GM23338 (cell line): Measurements from ENCODE around the gene ZNF831.

Experiments used
- EZH2phosphoT487 ChIP-seq: fragments of 200-600 bp; sonication (generic); IDR thresholded peaks from one replicate; pipeline ENCODE4 v1.8.1; 2018; ENCODE audit warnings: antibody characterized with exemption; ENCODE audit not compliant: unreplicated experiment
- JUNB ChIP-seq: IDR thresholded peaks from one replicate; pipeline ENCODE4 v1.6.1; 2016; ENCODE audit warnings: antibody characterized with exemption; ENCODE audit not compliant: unreplicated experiment
- POLR2AphosphoS5 ChIP-seq: IDR thresholded peaks from 2 replicates; pipeline ENCODE4 v1.6.1; 2016; ENCODE audit warnings: antibody characterized with exemption, low read depth
- ZNF331 ChIP-seq: fragments of 250-450 bp; sonication (Bioruptor Pico); IDR thresholded peaks from 2 replicates; pipeline ENCODE4 v1.5.0; 2020; ENCODE audit warnings: low read depth, mild to moderate bottlenecking, moderate library complexity
- TF ChIP-seq, protein P1 (sequence below), 2 experiments: fragments of 200-600 bp in 1 of 2; sonication (generic) in 1 of 2; conservative IDR thresholded peaks; 2 replicates each; pipeline versions ENCODE4 v1.5.1 to v1.6.1; 2016 to 2017; ENCODE audit warnings: antibody characterized with exemption in 2 of 2, low read depth in 2 of 2, mild to moderate bottlenecking in 2 of 2, moderate library complexity in 1 of 2
- TF ChIP-seq, protein P2 (sequence below): IDR thresholded peaks from one replicate; pipeline ENCODE4 v1.6.1; 2018; ENCODE audit warnings: antibody characterized with exemption; ENCODE audit not compliant: unreplicated experiment

- TF ChIP-seq EZH2phosphoT487 (no peak), JUNB (no peak), POLR2AphosphoS5 (no peak), ZNF331 (no peak)
- TF ChIP-seq, protein P1, sequence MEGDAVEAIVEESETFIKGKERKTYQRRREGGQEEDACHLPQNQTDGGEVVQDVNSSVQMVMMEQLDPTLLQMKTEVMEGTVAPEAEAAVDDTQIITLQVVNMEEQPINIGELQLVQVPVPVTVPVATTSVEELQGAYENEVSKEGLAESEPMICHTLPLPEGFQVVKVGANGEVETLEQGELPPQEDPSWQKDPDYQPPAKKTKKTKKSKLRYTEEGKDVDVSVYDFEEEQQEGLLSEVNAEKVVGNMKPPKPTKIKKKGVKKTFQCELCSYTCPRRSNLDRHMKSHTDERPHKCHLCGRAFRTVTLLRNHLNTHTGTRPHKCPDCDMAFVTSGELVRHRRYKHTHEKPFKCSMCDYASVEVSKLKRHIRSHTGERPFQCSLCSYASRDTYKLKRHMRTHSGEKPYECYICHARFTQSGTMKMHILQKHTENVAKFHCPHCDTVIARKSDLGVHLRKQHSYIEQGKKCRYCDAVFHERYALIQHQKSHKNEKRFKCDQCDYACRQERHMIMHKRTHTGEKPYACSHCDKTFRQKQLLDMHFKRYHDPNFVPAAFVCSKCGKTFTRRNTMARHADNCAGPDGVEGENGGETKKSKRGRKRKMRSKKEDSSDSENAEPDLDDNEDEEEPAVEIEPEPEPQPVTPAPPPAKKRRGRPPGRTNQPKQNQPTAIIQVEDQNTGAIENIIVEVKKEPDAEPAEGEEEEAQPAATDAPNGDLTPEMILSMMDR (conservative IDR thresholded peaks at IDR 0.05; ENCODE audit: low read depth in 2 of 2): no peak
- TF ChIP-seq, protein P2, sequence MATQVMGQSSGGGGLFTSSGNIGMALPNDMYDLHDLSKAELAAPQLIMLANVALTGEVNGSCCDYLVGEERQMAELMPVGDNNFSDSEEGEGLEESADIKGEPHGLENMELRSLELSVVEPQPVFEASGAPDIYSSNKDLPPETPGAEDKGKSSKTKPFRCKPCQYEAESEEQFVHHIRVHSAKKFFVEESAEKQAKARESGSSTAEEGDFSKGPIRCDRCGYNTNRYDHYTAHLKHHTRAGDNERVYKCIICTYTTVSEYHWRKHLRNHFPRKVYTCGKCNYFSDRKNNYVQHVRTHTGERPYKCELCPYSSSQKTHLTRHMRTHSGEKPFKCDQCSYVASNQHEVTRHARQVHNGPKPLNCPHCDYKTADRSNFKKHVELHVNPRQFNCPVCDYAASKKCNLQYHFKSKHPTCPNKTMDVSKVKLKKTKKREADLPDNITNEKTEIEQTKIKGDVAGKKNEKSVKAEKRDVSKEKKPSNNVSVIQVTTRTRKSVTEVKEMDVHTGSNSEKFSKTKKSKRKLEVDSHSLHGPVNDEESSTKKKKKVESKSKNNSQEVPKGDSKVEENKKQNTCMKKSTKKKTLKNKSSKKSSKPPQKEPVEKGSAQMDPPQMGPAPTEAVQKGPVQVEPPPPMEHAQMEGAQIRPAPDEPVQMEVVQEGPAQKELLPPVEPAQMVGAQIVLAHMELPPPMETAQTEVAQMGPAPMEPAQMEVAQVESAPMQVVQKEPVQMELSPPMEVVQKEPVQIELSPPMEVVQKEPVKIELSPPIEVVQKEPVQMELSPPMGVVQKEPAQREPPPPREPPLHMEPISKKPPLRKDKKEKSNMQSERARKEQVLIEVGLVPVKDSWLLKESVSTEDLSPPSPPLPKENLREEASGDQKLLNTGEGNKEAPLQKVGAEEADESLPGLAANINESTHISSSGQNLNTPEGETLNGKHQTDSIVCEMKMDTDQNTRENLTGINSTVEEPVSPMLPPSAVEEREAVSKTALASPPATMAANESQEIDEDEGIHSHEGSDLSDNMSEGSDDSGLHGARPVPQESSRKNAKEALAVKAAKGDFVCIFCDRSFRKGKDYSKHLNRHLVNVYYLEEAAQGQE: no peak
These were observed 84.4 kb downstream of the ZNF831 start for GRCh38 chr20:59247731-59248684.
